ENCODE measurements around the gene KIAA2012.
"Not testable (repeated sequence)": the region's sequence is repeated elsewhere in the genome, so short reads cannot be mapped to it uniquely, and the experiment has no call there.

Gene KIAA2012

DNA sequence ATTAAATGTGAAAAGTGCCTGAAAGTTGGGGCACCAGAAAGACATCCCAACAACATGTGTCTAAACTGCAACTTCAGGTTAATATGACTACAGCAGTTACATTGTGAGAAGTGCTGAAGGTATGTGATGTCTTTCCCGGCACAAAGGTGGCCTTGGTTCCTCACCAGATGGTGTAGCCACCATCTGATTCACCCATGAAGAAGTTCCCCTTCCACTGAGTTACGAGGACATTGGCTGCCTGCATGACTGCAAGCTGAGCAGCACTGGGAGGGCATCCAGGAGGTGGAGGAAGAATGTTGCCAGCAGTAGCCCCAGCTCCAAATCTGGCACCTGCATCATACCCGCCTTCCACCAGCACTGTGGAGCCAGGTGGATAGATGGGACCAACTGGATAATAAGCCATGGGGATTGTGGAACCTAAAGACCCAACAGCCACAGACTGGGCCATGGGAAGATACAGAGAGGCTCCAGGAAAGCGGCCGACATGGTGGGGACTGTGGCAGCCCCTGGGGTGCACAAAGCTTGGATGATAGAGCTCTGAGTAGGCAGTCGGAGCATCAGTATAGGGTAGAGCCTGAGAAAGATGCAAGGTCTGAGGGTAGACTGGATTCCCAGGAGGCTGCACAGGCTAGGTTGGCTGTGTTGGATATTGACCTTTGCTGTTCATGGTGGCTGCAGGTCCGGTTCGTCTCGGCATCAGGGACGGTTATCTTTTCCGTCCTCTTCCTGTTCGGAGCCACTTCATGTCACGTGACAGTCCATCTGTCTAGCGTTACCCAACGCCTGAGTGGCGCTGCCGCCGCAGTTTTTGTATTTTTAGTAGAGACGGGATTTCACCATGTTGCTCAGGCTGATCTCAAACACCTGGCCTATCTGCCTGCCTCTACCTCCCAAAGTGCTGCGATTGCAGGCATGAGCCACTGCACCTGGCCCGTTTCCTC lies 128.4 kb downstream of the KIAA2012 start:
- DNase-seq: no peak

- DNase-seq: no peak
Measured at GRCh38 chr2:202203348-202203747, 130.3 kb downstream of the KIAA2012 start.

GRCh38 chr2:202204855-202205254 lies 131.8 kb downstream of the KIAA2012 start:
- no peak for DNase-seq

DNA sequence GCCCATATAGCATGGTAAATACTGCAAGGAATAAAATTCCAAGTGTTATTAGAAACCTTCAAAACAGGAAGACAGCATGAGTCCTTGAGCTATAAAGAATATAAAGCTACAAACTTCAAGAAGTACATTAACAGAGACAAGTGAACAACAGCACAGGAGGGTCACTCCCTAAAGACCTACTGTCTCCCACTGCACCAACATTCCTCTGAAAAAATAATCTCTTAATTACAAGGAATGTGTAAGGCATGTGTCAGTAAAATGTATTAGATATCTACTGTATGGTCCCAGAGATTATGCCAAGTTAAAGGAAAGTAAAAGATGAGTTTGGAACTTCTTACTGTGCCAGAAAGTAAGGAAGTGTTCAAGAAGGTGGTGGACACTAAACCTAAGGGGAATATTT lies 135.5 kb downstream of the KIAA2012 start:
- no peak for DNase-seq

DNA sequence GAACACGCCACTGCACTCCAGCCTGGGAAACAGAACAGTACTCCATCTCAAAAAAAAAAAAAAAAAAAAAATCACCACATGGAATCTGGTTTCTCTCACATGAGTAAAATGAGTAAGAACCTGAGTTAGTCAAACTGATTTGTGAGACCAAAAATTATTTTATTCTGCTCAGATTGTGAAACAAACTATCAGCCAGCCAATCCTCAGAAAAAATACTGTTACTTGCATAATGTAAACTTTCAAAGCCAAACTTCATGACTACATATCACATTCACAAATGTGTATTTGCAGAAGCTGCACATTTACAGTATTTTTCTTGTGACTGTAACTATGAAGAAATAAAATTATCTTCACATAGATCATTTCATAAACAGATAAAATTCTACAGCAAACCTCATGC lies 142.1 kb downstream of the KIAA2012 start:
- DNase-seq: no peak

GRCh38 chr2:202221873-202222272 lies 148.8 kb downstream of the KIAA2012 start:
- DNase-seq: peak; percentile 50

DNA sequence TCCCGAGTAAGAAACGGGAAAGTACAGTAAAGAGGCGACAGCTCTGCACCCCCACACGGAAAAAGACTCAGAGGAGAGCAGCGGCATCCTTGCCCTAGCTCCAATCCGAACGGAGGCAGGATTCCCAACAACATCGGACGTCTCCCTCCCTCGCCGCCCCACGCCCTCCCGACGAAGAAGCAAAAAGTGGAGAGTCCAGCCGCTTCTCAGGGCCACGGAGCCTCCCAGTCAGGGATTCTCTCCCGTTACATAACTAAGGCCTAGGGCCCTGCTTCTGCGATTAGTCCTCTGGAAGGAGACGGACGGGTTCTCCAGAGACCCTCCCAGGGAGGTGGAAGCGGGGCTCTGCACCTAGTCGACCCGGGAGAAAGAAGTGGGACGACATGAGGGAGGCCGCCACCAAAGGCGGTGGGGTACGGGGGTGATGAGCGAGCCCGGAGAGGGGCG lies 164.8 kb downstream of the KIAA2012 start:
- DNase-seq: peak; percentile 60

DNA sequence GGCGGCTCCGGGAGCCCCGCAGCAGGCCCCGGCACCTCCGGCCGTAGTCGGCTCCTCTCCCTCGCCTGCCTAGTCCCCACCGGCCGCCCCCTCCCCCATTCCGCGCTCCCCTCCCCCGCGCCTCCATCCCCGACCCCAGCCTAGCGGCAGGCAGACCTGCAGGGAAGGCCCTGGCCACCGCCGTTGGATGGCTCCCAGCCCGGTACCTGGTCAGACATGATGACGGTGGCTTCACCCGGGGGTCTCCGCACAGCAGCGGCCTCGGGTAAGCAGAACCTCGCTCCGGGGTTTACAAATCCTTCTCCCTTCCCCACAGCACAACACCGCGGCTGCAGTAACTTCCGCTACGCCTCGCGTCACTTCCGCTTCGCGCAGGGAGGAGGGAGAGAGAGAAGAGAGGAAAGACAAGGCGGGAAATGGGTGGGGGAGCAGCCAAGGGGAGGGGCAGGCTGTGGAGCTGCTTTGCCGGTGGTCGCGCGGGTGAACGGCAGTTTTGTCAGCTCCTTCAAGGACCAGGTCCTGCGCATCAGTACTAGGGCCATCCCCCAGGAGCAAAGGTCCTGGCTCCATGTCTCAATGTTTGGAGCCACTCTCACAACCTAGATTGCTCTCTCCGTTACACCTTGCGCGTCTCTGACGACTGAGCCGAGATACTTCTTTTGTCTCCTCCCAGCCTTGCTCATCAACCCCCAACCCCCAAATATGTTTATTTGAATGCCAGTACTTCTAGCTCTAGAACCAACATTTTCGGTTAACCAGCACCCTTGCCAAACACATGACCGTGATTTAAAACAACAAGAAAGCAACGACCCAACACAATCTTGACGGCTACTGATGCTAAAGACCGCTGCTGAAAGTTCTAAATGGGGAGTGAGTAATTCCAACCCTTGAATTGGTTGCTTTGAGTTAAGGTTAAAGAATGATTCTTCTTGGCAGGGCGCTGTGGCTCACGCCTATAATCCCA lies 165.5 kb downstream of the KIAA2012 start, which contains the start of gene SUMO1:
Gene SUMO1, minus strand, starts transcription at position 364 of the 964 bp plus-strand sequence. Its CDS starts 146 bp downstream, at position 218.
- peak; percentile 93 for DNase-seq

GRCh38 chr2:202247710-202248109 lies 174.7 kb downstream of the KIAA2012 start:
- not testable (repeated sequence) for DNase-seq

DNA sequence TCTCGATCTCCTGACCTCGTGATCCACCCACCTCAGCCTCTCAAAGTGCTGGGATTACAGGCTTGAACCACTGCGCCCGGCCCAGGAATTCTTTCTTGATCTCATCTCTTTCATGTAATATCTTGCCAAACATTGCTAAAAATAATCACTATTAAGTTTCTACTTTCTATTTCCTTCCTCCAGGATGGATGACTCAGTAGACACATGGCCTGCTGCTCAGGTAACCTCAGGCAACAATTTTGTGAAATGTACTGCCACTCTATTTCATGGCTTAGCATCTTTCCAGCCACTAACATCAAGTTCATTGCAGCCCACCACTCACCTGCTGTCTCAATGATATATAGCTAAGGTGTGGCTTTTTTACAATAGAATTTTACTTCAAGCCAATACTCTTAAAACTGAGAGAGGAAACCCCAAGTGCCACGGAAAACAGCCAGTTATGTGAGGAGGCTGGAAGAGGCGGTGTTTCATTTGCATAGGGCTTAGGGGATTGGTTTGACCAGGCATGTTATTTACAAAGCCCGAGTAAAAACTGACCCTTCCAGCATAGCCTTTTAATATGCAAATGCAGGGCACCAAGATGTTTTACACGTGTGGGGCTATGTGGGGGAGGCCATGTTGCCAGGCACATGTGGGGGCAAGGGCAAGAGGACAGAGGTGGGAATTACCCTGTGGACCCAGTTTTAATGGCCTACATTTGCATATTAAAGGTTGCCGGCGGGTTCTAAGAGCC lies 176.6 kb downstream of the KIAA2012 start:
- DNase-seq: no peak

DNA sequence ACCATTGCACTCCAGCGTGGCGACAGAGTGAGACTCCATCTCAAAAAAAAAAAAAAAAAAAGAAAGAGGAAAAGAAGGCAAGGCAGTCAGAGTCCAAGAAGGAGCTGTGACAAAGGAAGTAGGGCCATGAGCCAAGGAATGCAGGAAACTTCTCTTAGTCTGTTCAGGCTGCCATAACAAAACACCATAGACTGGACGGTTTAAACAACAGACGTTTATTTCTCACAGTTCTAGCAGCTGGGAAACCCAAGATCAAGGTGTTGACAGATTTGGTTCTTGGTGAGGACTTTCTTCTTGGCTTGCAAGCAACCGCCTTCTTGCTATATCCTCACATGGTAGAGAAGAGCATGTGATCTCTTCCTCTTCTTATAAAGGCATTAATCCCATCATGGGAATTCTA lies 178.4 kb downstream of the KIAA2012 start:
- DNase-seq: no peak
